HG03432 (cell line): Measurements from ENCODE around the gene ARL6IP1.
"Not testable (repeated sequence)": the region's sequence is repeated elsewhere in the genome, so short reads cannot be mapped to it uniquely, and the experiment has no call there.

Experiments
- ATAC-seq: cut with Tn5 transposase; IDR thresholded peaks from one replicate; pipeline ENCODE4 v1.9.1; 2021; ENCODE audit warnings: mild to moderate bottlenecking, moderate library complexity; ENCODE audit not compliant: unreplicated experiment

ARL6IP1 gene

GRCh38 chr16:18800293-18800692 is 1.1 kb downstream of the ARL6IP1 start:
- ATAC-seq: no peak

DNA sequence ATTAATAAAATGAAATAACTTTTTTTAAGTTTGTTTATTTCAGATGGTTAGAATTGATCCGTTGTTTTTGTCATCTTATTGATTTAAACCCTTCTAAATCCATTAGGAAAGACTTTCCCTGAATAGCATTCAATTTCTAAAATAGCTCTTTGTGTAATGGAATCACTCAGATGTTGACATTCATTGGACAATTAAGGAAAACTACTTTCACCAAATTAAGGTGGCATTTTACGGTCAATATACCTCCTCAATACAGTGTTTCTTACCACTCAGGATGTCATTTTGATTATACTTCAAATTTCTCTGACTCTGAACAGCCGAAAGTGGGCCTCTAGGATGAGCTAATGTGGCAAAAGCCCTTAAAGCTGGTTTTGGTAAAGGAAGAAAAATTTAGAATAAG is 1.8 kb downstream of the ARL6IP1 start:
- no peak for ATAC-seq

DNA sequence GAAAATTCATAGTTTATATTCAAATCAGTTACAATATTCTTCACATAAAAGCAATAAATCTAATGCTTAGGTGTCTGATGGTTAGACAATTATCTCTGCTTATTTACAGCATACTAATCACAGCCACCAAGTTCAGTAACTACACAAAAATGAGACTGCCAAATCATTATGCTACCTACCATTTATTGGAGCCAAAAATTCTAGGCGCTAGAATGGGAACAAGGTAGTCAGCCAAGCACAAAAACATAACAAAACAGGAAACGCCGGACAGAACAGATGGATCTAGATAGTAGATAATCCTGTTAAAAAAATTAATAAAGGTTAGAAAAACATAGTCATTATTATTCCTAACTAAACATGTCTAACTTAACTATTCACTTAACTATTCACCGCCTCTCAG is 3.6 kb downstream of the ARL6IP1 start:
- no peak for ATAC-seq

DNA sequence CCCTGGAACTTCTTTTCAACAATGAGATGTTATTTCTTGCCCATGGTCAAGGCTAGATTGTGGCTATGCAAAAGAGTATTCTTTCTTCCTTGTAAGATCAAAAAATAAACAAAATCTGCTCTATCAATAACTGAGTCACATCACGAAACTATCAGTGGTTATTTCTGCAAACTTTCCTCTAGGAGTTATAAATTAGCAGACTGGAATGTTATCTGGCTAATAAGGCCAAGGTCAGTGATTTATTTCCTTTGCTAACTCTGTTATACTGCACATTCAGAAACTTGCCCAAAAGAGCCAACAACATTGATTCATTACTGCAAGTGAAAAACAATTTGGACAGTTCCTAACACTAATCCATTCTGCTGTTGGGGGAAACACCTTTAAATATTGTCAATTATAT is 5.0 kb downstream of the ARL6IP1 start:
- no peak for ATAC-seq

DNA sequence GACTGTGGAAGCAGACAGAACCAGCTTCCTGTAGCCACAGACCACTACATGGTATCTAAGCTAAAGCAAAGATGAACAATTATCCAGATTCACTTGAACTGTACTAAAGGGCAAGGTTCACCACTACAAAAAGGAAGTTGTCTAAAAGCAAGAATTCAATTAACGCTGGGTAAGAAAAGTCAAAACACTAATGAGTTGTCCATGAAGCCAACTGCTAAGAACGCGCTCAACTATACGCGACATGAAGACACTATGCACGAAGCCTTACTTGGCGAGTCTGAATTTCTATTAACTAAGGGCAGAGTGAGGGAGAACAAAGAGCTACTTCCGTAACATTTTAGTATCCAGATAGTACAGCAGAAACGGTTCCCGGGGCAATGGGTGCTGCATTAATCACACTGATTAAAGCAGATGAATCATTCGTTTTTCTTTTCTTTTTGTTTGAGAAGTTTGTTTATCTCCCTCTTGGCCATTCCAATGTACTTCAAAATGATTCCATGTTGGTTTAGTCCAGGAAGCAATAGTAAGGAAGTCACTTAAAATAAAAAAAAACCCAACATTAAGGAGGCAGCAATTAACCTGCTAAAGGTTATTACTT is 8.4 kb downstream of the ARL6IP1 start:
- no peak for ATAC-seq

- ATAC-seq: peak; percentile 88
These were observed 11.3 kb downstream of the ARL6IP1 start, which contains the start of gene RPS15A for GRCh38 chr16:18789850-18790706. RPS15A (minus strand) TSS chr16:18790334; CDS start chr16:18789113, 1,221 bp downstream.

DNA sequence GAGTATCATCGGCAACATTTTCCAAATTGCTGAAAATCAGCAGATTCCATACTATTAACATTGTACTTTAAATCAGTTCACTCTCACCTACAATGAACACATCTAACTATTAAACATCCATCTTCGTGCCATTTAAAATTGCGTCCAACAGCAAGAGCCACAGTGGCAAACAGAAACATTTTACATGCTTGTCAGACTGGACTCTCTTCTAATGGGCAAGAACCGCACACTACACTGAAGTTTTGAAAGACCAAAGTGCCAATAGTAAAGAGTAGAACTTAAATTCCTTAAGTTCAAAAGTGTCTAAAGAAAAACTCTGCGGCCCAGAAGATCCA is 11.9 kb downstream of the ARL6IP1 start:
- ATAC-seq: no peak

DNA sequence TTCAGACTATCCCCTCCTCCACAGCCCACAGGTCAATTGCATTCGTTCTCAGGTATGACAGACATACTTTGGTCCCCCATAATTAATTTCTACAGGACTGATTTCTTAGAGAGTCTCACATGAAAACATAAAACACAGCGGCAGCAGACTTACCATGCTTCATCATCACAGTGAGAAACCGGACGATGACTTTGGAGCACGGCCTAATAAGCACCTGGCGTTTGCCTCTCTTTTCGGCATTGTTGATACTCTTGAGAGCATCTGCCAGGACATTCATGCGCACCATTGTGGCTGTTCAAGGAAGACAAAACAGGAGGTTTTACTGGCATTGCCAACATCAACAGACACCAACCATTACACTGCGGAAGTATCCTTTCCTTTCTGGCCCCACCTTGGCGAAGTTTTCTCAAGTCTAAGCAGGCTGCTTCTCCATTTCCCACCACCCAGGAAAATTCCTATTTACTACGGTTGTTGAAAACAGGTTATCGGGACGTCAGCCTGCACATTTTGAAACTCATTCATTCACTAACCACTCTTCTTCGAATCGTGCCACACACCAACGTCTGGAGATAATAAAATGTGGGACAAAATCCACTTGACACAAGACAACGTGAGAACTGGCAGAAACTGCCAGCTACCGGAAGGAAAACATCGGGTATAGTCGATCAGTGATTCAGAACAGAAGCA is 12.4 kb downstream of the ARL6IP1 start:
- no peak for ATAC-seq

- ATAC-seq: no peak
These were observed 16.3 kb downstream of the ARL6IP1 start for GRCh38 chr16:18784917-18785623.

DNA sequence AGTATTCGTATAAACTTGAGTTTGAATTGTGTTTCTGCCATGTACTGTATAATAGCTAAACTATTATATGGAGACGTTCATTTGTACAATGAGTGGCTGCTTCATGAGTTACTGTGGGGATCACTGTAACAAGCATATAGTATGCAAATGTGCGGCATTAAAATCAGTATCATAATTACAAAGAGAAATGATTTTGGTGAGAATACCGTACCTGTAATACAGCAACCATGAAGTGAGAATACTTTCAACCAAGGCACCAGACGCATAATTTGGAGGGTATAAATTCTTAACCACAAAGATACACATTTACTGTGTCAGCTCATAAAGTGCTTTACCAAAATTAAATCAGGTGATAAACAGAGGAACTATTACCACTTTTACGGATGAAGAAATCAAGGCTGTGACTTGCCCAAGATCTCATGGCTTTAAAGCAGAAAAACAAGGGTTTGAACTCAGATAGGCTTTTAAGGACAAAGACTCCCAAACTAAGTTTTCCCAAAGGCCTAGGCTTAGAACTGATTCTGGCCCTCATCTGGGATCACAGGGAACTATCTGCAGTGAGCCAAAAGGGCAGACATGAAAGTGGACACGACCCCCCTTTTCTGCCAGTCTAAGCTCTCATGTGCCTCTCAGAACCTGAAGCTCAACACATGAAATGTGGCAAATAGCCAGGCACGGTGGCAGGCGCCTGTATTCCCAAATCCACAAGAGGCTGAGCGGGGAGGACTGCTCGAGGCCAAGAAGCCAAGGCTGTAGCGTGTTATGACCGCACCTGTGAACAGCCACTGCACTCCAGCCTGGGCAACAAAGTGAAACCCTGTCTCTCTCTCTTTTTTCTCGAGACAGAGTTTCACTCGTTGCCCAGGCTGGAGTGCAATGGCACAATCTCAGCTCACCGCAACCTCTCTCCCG is 17.7 kb downstream of the ARL6IP1 start:
- ATAC-seq: no peak

DNA sequence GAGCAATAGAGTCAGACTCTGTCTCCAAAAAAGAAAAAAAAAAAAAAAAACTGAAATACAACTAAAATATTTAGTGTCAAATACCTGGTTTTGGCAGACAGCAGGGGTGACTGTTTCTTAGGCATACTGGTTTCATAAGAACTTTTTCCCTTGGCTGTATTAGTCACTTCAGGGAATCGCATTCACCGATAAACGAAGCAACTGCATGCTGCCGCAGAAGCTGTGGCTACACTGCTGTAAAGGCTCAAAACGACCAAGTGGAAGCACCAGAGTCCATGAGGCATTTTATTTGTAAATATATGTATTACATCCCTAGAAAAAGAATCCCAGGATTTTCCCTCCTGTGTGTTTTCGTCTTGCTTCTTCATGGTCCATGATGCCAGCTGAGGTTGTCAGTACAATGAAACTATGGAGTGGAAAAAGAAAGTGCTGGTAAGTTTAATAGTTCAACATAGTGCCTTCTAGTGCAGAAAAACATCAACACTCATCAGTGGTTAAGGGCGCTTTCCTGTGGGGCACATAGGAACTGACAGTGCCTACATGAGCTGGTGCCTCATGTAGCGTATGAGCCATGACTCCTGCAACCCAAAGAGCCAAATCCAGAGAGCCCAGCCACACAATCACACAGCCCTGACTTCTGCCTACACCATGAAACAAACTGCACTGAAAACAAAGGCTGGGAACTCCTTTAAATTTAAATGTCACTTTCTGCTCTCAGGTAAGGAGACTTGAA is 18.5 kb downstream of the ARL6IP1 start:
- ATAC-seq: no peak

- not testable (repeated sequence) for ATAC-seq
These were observed 20.1 kb downstream of the ARL6IP1 start for GRCh38 chr16:18781232-18781631.

DNA sequence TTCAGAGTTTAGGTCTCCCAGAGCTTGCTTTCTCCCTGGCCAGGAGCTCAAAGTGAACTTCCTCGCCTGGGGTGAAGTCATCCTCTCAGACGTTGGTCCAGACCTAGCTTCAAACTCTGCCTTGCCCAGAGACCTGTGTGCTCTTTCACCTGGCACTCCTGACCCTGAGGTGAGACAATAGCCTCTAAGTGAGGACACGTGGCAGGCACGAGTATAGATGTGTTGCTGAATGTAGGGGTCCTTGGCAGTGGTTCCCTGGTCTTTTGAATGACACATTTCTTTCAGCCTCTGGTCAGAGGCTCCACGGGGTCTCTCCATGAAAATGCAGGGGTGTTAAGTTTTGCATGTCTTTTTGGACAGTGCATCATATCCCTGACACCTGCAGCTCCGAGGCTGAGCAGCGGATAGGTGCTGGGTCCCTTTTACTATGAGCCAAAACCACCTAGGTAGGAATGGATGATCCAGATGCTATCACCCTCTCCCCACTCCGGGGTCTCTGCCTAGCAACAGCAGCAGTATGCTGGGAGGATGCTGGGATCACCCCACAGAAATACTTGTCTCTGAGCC is 20.8 kb downstream of the ARL6IP1 start:
- not testable (repeated sequence) for ATAC-seq

DNA sequence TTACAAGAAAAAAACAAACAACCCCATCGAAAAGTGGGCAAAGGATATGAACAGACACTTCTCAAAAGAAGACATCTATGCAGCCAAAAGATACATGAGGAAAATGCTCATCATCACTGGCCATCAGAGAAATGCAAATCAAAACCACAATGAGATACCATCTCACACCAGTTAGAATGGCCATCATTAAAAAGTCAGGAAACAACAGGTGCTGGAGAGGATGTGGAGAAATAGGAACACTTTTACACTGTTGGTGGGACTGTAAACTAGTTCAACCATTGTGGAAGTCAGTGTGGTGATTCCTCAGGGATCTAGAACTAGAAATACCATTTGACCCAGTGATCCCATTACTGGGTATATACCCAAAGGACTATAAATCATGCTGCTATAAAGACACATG is 23.7 kb downstream of the ARL6IP1 start:
- not testable (repeated sequence) for ATAC-seq

DNA sequence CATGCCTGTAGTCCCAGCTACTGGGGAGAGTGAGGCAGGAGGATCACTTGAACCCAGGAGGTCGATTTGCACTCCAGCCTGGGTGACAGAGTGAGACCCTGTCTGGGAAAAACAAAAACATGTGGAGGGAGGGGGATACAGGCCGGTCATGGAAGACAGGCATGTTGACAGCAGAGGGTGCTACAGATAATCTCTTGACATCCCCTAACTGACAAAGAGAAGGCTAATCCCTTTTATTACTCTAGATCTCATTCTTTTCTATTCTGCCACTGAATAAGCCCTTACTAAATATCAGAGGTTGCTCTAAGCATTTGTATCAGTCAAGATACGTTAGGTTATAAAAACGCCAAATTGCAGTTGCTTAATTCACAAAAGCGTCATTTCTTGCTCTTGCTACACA is 25.0 kb downstream of the ARL6IP1 start:
- not testable (repeated sequence) for ATAC-seq

- not testable (repeated sequence) for ATAC-seq
These were observed 26.7 kb downstream of the ARL6IP1 start for GRCh38 chr16:18774651-18775050.

DNA sequence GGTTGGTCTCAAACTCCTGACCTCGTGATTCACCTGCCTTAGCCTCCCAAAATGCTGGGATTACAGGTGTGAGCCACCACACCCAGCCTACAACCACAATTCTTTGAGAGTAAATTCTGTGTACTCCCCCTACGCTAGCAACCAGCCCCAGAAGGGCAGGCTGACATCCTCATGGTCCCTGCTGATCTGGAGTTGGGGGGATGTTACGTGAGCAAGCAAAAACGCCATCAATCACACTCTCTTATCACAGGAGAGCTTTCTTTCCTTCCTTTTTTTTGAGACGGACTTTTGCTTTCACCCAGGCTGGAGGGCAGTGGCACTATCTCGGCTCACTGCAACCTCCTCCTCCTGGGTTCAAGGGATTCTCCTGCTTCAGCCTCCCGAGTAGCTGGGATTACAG is 29.2 kb downstream of the ARL6IP1 start:
- ATAC-seq: not testable (repeated sequence)

DNA sequence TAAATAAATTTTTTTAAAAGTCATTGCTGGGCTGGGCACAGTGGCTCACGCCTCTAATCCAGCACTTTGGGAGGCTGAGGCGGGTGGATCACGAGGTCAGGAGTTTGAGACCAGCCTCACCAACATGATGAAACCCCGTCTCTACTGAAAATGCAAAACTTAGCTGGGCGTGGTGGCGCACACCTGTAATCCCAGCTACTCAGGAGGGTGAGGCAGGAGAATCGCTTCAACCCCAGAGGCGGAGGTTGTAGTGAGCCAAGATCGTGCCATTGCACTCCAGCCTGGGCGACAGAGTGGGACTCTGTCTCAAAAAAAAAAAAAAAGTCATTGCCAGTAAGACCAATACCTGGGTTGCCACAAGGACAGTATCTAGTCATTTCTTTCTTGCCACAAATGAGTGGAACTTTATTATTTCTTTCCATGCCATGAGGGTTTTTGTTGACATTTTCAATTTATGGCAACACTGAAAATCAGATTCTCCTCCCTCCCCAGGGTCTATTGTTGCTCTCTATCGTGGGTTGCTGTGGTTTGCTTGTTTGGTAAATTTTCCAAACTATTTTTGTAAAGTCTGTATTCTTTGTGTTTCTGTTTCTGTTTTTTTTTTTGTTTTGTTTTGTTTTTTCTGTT is 30.9 kb downstream of the ARL6IP1 start:
- ATAC-seq: not testable (repeated sequence)

GRCh38 chr16:18767217-18767616 is 34.1 kb downstream of the ARL6IP1 start:
- peak; percentile 54 for ATAC-seq
